Right lobe of liver (tissue), 4 donors: ENCODE data around the gene SH3TC2.
"Not testable (repeated sequence)": the region's sequence is repeated elsewhere in the genome, so short reads cannot be mapped to it uniquely, and the experiment has no call there.

Source experiments
- CTCF ChIP-seq, 4 donors: fragments of 200-600 bp in 3 of 4; fragments of 450-650 bp in 1 of 4; IDR thresholded peaks; one replicate each; pipeline versions ENCODE4 v1.5.1 to v1.8.0; 2016 to 2022; ENCODE audit warnings: antibody characterized with exemption in 4 of 4, mild to moderate bottlenecking in 2 of 4
- POLR2A ChIP-seq: fragments of 450-650 bp; IDR thresholded peaks from one replicate; pipeline ENCODE4 v1.6.1; 2017; ENCODE audit warnings: antibody characterized with exemption, mild to moderate bottlenecking
- donor health status: DM: no; HTN: no; CAD: no.
- donor health status: DM: no; HTN: no; CAD: no.
- donor health status: DM: no; HTN: yes; CAD: no.

DNA sequence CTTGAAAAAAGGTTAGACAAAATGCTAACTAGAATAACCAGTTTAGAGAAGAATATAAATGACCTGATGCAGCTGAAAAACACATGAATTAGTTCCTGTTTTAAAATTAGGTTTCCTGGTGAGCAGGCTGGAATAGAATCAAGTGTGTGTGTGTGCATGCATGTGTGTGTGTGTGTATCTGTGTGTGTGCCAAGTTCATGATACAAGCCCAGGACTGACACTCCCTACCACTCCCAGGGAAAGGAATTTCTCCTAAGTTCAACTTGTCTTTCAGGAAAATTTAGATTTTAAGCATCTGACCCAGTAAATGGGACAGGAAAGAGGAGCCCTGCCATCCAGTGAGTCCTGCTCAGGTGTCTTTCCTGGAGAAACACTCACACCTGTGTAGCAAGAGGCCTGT, 11.2 kb upstream of the SH3TC2 start:
- not testable (repeated sequence) for TF ChIP-seq POLR2A; CTCF (IDR thresholded peaks at IDR 0.05)
